DND-41 (cell line): ENCODE data around the gene RPS6KB2.

ENCODE experiments used
- ATAC-seq: fragments of 200-7000 bp; cut with Tn5 transposase; 3 replicates; pipeline ENCODE4 v1.9.1; 2021; ENCODE audit warnings: low read depth; ENCODE audit not compliant: insufficient read depth
- DNase-seq: peaks from one replicate; pipeline ENCODE4 v3.0.0-alpha.2; 2020
- H2AFZ ChIP-seq: 2 replicates; pipeline ENCODE4 v1.6.0; 2012; ENCODE audit warnings: low read depth, low read length
- H3K27ac ChIP-seq: 2 replicates; pipeline ENCODE4 v1.5.1; 2012; ENCODE audit warnings: low read length, inconsistent platforms
- H3K27me3 ChIP-seq: fragments of 200-600 bp; sonication (generic); 2 replicates; pipeline ENCODE4 v1.6.0; 2012; ENCODE audit warnings: low read length, mild to moderate bottlenecking, inconsistent platforms; ENCODE audit not compliant: insufficient read depth, poor library complexity
- H3K36me3 ChIP-seq: 2 replicates; pipeline ENCODE4 v1.5.1; 2012; ENCODE audit warnings: low read length, inconsistent platforms; ENCODE audit not compliant: insufficient read depth
- H3K4me1 ChIP-seq: 2 replicates; pipeline ENCODE4 v1.5.1; 2012; ENCODE audit warnings: mild to moderate bottlenecking, low read length; ENCODE audit not compliant: insufficient read depth
- H3K4me2 ChIP-seq: 2 replicates; pipeline ENCODE4 v1.6.0; 2012; ENCODE audit warnings: mild to moderate bottlenecking, moderate library complexity, low read length, inconsistent platforms; ENCODE audit not compliant: insufficient read depth
- H3K4me3 ChIP-seq, 2 experiments: fragments of 200-600 bp in 1 of 2; shearing (Covaris generic) in 1 of 2; 2 replicates each; pipeline ENCODE4 v1.5.1; 2012 to 2016; ENCODE audit warnings: inconsistent platforms in 2 of 2, low read length in 2 of 2, mild to moderate bottlenecking in 2 of 2, low read depth in 1 of 2, moderate library complexity in 1 of 2
- H3K79me2 ChIP-seq: 2 replicates; pipeline ENCODE4 v1.6.0; 2012; ENCODE audit warnings: low read length, inconsistent platforms; ENCODE audit not compliant: insufficient read depth
- H3K9ac ChIP-seq: 2 replicates; pipeline ENCODE4 v1.6.0; 2012; ENCODE audit warnings: low read depth, mild to moderate bottlenecking, inconsistent platforms, low read length, moderate library complexity
- H3K9me3 ChIP-seq: 2 replicates; pipeline ENCODE4 v1.5.1; 2012; ENCODE audit warnings: low read length, moderate library complexity, mild to moderate bottlenecking, inconsistent platforms; ENCODE audit not compliant: insufficient read depth, severe bottlenecking
- H4K20me1 ChIP-seq: 2 replicates; pipeline ENCODE4 v1.6.0; 2012; ENCODE audit warnings: low read length; ENCODE audit not compliant: insufficient read depth
- EZH2 ChIP-seq: IDR thresholded peaks from 3 replicates; pipeline ENCODE4 v1.6.1; 2012; ENCODE audit warnings: borderline replicate concordance, low read depth, mild to moderate bottlenecking, moderate library complexity, low read length, inconsistent platforms; ENCODE audit not compliant: severe bottlenecking
- TF ChIP-seq, protein P1 (sequence below): IDR thresholded peaks from 2 replicates; pipeline ENCODE4 v1.5.1; 2012; ENCODE audit warnings: borderline replicate concordance, low read length, moderate library complexity, mild to moderate bottlenecking; ENCODE audit not compliant: poor library complexity, severe bottlenecking; ENCODE audit errors: extremely low read depth

RPS6KB2 gene

DNA sequence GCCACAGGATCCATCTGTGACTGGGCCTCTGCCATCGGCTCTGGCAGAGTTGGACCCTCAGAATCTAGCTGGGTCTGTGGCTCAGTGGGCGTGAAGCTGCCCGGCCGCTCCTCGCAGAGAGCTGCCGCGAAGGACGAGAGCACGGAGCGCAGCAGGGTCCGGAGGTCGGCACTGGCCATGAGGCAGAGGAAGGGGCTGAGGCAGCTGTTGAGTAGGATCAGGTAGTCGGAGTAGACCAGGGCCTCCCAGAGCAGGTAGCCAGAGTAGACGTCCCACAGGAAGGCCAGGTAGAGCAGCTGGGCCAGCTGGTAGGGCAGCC lies 23.3 kb downstream of the RPS6KB2 start:
- no peak for TF ChIP-seq EZH2
- TF ChIP-seq, protein P1, sequence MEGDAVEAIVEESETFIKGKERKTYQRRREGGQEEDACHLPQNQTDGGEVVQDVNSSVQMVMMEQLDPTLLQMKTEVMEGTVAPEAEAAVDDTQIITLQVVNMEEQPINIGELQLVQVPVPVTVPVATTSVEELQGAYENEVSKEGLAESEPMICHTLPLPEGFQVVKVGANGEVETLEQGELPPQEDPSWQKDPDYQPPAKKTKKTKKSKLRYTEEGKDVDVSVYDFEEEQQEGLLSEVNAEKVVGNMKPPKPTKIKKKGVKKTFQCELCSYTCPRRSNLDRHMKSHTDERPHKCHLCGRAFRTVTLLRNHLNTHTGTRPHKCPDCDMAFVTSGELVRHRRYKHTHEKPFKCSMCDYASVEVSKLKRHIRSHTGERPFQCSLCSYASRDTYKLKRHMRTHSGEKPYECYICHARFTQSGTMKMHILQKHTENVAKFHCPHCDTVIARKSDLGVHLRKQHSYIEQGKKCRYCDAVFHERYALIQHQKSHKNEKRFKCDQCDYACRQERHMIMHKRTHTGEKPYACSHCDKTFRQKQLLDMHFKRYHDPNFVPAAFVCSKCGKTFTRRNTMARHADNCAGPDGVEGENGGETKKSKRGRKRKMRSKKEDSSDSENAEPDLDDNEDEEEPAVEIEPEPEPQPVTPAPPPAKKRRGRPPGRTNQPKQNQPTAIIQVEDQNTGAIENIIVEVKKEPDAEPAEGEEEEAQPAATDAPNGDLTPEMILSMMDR = no peak
- Histone ChIP-seq H3K4me1 (no peaks in the 10 kb centered on the region), H3K27ac (no peak overlapping the region), H3K27me3 (no peaks in the 10 kb centered on the region), H3K79me2 (no peaks in the 10 kb centered on the region), H3K36me3 (no peaks in the 10 kb centered on the region), H3K9me3 (no peaks in the 10 kb centered on the region), H2AFZ (no peak overlapping the region), H4K20me1 (no peaks in the 10 kb centered on the region), H3K9ac (no peak overlapping the region), H3K4me3 (no peak overlapping the region), H3K4me2 (no peak overlapping the region)
- DNase-seq (no peak), ATAC-seq (no peak)

DNA sequence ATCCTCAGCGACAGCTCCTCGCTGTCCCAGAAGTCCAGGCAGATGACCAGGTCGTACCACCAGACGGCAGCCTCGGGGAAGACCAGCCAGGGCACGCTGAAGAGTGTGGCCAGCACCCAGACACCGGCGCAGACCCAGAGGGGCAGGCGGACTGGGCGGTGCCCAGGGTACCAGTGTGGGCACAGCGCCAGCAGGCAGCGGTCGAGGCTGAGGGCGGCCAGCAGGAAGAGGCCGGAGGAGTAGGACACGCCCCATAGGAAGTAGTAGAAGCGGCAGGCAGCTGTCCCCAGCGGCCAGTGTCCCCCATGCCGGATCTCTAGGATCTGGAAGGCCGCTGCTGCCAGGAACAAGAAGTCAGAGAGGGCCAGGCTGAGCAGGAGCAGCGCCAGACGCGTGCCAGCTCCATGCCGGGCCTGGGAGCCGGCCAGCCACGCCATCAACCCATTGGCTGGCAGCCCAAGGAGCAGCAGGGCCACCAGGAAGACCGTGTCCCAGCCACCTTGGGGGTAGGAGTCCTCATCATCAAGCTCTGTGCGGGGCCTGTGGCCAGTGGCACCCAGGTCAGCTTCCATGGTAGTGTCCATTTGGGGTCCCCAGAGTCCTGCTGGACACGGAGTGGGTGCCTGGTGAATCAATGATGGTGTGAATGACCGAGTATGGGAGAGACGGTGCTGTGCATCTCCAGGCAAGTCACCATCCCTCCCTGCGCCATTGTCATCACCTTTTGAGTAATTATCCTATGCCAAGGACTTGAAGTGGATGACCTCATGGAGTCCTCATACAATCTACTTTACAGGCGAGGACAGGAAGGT lies 24.1 kb downstream of the RPS6KB2 start, which contains the start of gene GPR152:
GPR152 (minus strand) TSS at position 589 of the 812 bp plus-strand sequence; CDS start at position 584, 5 bp downstream.
- no peak within 1 kb of the TSS for H3K9ac ChIP-seq

GRCh38 chr11:67453816-67454732 lies 25.8 kb downstream of the RPS6KB2 start:
- Histone ChIP-seq H4K20me1 (no peaks in the 10 kb centered on the region), H3K27ac (no peak overlapping the region), H2AFZ (no peak overlapping the region), H3K4me1 (no peaks in the 10 kb centered on the region), H3K79me2 (no peaks in the 10 kb centered on the region), H3K4me2 (no peak overlapping the region), H3K4me3 (no peak overlapping the region), H3K9ac (no peak overlapping the region), H3K27me3 (no peaks in the 10 kb centered on the region), H3K9me3 (no peaks in the 10 kb centered on the region), H3K36me3 (no peaks in the 10 kb centered on the region)
- TF ChIP-seq EZH2 = no peak
- TF ChIP-seq, protein P1 = no peak
- ATAC-seq = no peak
- DNase-seq = no peak

More for the DNA sequence above, 24.1 kb downstream of the RPS6KB2 start, which contains the start of gene GPR152:
- H3K9me3 ChIP-seq = no peaks in the 10 kb centered on the region
- H3K27ac ChIP-seq = no peak within 1 kb of the TSS
- H3K4me3 ChIP-seq = no peak within 1 kb of the TSS
- no peaks in the 10 kb centered on the region for H3K4me1 ChIP-seq
- no peak within 1 kb of the TSS for H2AFZ ChIP-seq
- TF ChIP-seq EZH2 = no peak
- TF ChIP-seq, protein P1 = no peak
- ATAC-seq (no peak), DNase-seq (no peak)
- H3K79me2 ChIP-seq = no peaks in the 10 kb centered on the region
- no peaks in the 10 kb centered on the region for H4K20me1 ChIP-seq
- H3K36me3 ChIP-seq = no peaks in the 10 kb centered on the region
- H3K27me3 ChIP-seq = no peaks in the 10 kb centered on the region
- H3K4me2 ChIP-seq = no peak within 1 kb of the TSS
